NCI-H2107 treated with DMSO at 0.1 percent for 48 hours (cell line): ENCODE measurements around the gene GARIN5A.

Experiments used
- DNase-seq: peaks from one replicate; lab custom pipeline; 2025; ENCODE audit not compliant: unreplicated experiment; lab: John Stamatoyannopoulos, UW

The GARIN5A gene

DNA sequence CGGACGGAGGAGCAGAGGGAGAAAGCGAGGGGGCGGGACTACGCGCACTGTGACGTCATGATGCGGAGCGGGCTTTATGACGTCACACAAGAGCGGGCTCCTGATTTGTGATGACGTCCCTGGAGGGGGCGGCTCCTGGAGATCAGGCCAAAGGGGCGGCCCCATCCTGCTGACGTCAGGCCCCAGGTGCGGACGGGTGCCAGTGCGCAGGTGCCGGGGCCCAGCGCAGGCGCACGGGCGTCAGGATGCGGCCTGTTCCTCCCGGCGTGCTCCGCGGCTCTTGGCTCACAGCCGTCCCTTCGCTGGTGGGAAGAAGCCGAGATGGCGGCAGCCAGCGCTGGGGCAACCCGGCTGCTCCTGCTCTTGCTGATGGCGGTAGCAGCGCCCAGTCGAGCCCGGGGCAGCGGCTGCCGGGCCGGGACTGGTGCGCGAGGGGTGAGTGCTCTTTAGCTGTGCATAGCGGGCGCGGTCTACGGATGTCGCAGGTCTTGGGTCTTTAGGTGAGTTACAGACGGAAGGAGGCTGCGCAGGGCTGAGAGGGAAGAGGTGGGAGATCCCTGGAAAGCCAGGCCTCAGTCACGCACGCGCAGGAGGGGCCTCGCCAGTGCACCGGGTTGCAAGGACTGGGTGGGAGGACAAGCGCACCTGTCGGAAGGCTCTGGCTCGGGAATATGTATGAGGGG, at the start of gene GARIN5A, which contains the start of gene EMC10:
GARIN5A (minus strand) TSS at position 625 of the 683 bp plus-strand sequence; CDS start at position 165, 460 bp downstream.
EMC10 (plus strand) TSS at position 284 of the 683 bp plus-strand sequence; CDS start at position 322, 38 bp downstream.
- peak; percentile 72 for DNase-seq

DNA sequence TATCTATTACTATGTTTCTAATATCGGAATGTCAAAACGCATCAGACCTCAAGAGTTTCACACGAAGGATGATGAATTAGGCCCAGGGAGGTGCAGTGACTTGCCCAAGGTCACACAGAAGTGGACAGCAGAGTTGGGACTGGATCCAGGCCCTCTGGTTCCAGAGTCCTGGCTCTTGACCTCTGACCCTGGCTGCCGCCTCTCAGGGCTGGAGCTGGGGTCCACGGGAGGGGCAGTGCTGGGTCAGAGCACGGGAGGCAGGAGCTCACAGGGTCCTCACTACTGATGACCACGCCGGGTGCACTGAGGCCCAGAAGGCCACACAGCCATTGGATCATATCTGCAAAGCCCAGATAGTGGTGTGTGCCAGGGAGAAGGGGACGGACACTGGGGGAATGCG, 46.2 kb upstream of the GARIN5A start:
- DNase-seq, result no peak

DNA sequence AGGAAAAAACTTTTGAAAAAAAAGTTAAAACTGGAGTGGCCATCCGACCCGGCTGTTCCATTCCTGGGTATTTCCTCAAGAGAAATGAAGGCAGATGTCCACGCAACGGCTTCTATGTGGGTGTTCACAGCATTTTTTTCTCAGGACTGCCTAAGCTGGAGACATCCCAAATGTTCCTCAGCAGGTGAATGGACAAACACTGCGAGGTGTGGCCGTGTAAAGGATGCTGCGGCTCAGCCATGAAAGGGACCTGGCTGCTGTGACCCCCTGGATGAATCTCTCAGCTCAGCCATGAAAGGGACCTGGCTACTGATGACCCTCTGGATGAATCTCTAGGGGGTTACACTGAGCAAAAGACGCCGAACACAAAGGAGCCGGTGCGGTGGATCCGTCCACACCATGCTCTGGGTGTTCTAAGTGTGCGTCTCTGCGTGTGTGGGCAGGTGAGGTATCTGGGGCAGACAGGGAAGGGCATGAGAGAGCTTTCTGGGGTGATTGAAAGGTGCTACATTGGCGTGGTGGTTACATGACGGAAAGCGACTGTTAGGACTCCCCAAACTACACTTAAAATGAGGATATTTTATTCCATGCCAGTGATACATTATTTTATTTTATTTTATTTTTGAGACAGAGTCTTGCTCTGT, 44.3 kb upstream of the GARIN5A start:
- DNase-seq, result no peak

DNA sequence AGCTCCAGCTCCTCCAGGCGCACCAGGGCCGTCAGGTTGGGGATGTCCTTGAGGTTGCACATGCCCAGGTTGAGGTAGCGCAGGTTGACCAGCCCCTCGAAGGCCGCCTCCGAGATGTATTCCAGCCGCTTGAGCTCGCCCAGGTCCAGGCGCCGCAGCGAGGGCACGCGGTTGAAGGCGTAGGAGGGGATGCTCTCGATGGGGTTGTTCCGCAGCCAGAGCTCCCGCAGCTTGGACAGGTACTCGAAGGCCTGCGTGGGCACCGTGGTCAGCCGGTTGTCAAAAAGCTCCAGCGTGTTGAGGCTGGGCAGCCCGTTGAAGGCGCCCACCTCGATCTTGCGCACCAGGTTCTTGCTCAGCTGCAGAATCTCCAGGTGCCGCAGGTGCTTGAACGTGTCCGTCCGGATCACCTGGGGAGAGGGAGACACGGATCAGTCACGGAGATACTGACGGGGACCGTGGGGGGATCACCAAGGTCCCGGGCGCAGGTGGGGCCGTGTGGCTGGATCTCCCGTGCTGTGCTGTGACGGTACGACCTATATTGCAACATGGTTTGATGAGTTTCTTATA, 42.4 kb upstream of the GARIN5A start:
- no peak for DNase-seq

DNA sequence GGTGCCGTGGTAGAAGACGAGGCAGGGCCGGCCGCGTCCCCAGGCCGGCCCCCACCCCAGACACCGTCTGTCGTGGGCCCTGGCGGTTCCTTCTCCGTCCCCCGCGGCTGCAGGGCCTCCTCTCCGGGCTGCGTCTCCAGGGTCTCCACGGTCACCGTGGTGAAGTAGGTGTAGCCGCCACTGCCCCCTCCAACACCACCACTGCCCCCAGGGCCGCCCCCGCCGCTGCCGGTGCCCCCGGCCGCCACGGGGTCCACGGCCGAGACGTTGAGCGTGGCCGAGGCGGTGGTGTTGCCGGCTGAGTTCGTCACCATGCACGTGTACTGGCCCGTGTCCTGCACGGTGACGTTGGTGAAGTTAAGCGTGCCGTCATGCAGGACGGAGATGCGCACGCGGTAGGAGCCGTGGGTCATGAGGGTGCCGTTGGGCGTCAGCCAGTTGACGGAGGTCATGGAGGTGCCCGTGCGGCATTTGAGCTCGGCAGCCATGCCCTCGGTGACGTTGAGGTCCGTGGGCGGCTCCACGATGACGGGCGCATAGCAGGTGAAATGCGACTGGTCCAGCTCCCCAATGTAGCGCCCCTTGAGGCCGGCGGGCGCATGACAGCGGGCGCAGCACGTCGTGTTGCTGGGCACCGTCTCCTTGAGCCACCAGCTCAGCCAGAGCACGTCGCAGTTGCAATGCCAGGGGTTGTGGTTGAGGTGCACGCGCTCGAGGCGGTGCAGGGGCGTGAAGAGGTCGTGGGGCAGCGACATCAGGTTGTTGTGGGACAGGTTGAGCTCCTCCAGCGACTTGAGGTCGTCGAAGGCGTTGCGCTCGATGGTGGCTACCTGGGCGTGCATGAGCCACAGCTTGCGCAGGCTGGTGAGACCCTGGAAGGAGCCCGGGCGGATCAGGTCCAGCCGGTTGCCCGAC, 41.7 kb upstream of the GARIN5A start:
- DNase-seq, result no peak

DNA sequence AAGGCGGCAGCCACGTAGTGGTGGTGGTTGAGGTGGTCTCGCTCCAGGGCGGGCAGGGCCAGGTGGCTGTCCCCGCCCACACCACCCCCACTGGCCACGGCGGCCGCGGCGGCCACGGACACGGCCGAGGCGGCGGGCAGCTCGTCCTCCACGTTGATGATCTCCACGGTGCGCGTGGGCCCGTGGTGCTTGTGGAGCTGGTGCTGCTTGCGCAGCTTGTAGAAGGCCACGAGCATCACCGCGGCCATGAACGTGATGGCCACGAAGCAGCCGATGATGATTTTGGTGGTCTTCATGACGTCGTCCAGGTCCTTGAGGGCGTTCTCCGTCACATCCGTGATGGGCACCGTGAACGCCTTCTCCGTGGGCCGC, 41.0 kb upstream of the GARIN5A start:
- no peak for DNase-seq

DNA sequence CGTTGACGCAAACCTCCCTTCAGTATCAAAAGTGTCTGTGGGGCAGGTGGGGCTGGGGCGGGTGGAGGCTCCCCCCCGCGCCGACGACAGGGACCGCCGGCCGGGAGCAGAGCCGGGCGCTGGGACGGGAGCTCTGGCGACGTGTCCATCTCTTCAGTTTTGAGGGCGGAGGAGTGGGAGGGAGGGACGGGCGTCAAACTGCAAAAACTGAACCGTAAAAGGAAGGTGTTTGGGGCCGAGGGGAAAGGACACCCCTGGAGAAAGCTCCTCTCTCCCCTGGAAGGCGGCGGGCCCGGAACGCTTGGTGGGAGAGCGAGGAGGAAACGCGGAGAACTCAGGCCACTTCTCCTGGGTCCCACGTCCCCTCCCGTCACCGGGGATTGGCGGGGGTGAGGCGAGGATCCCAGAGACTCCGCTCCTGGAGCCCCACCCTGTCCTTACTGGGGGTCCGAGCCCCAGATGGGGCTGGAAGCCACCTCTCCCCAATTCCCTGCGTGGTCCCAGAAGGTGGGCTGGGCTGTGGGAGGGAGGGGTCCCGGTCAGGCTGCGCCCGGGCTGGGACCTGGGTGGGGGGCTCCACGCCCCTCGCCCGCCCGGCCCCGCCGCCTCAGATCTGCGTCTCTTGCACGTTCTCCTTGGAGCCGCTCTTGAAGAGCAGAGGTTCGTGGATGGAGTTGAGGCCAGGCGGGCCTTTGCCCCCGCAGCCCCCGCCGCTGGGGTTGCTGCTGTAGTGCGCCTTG, 40.5 kb upstream of the GARIN5A start:
- DNase-seq, result no peak

DNA sequence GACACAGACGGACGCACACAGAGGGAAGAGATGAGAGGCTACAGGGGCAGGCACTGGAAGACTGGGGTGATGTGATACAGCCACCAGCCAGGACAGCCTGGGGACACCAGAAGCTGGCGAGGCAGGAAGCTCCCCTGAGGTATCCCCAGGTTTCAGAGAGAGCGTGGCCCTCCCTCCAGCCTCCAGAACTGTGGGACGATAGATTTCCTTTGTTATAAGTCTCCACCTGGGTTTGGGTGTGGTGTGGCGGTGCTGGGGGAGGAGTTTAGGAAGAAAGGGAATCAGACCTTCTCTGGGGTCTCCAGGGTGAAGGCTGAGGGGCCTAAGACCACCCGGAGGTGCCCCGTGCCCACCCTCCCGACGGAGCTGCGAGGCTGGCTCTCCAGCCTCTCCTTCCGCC, 39.8 kb upstream of the GARIN5A start:
- DNase-seq, result no peak

DNA sequence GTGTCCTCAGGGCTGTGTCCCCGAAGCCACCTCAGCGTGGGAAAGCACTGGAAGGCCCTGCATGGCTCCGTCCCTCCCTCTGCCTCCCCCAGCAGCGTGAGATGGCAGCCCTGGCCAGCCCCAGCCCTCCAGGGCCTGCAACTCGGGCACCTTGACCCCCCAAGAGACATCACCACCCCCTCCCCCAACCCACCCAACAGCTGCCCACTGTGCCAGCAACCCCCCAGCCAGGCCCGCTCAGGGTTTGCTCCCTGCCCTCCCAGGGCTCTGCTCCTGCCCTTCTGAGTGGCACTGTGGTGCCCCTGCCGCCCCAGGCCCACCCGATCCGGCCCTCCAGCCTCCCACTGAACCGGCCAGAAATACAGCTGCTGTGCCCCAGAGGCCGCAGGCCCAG, 38.5 kb upstream of the GARIN5A start:
- DNase-seq, result no peak

DNA sequence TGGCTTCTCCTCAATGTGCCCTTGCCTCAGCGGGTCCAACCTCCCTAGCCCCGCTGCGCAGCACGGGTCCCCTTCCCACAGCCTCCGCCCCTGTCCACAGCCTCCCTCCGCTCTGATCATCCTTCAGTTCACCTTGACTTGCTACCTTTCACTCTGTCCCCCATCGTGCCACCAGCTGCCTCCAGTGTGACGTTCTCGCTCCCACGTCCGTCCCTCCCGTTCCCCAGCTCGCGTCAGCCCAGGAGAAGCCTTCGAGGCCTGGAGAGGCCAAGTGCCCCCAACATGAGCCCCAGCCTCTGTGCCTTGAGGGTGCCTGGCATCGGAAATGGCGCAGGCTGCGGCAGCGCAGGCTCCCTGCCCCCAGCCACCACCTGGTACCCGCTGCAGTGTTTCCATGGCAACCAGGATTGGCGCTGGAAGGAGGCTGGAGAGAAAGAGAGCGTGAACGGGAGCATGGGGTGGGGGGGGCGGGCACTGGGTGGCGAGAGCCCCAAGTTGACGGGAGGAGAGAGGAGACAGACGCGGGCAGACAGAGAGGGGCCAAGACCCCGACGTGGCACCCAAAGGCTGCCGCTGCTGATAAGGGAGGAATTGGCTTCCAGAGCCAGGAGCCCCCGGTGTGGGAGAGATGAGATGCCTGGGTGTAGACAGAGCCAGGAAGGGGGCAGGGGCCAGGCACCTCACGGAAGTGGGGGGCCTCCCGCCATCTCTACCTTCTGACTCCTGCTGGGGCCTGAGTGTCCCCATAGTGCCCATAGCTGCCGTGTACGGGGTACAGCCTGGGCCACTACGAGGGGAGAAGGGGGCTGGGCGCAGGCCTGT, 37.9 kb upstream of the GARIN5A start:
- peak; percentile 47 for DNase-seq

DNA sequence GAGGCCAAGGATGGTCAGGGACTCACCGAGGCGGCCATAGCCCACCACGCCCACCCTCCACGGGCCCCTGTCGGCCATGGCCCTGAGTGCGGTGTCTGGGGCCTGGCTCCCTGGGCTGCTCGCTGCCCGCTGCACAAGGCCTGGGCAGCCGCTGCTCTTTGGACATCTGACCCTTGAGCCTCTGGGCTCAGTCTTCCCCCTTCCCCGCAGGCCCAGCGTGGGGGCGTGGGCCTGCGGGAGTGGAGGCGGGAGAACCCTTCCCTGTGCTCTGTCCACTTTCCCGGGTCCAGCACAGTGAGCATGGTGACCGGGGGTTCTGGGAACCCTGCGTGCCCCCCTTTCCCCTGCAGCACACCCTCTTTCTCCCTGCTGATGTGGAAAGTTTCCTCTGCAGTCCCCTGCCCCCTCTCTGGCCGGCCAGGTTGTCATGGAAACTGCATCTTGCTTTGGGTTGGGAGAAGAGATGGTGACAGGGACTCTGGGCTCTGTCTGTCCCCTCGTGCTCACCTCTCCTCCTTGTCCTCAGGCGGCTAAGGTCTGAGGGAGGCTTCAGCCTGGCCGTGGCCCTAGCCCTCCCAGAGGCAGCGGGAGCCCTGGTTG, 37.2 kb upstream of the GARIN5A start, which contains the start of gene ASPDH:
ASPDH (minus strand) TSS at position 168 of the 600 bp plus-strand sequence; CDS start at position 78, 90 bp downstream.
- no peak for DNase-seq

DNA sequence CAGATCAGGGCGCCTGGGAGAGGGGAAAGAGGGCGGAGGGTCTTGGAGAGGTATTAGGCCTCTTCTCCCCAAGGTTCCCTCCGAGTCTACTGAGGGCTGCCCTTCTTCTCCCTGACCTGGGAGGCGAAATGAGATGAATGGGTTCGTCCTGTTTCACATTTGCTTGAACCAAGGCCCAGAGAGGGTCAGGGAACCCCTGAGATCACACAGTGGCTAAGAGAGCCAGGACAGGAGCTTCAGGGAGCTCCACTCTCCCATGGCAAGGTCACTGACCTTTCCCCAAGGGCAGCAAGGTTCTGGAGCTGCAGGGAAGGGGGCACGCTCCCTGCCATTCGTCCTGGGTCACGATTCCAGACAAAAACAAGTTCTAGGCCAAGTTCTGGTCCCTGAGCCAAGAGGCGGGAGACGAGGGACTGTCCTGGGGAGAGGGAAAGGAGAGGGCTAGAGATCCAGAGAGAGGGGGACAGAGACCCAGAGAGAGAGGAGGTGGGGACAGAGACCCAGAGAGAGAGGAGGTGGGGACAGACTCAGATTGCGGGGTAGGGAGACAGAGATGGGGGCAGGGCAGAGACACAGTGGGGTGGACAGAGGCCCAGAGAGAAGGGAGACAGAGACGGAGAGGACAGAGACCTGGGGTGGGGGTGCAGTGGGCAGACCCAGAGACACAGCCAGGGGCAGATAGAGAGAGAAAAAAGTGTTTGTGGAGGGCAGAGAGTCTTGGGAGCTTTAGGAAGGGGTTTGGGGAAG, 36.5 kb upstream of the GARIN5A start:
- DNase-seq, result no peak

DNA sequence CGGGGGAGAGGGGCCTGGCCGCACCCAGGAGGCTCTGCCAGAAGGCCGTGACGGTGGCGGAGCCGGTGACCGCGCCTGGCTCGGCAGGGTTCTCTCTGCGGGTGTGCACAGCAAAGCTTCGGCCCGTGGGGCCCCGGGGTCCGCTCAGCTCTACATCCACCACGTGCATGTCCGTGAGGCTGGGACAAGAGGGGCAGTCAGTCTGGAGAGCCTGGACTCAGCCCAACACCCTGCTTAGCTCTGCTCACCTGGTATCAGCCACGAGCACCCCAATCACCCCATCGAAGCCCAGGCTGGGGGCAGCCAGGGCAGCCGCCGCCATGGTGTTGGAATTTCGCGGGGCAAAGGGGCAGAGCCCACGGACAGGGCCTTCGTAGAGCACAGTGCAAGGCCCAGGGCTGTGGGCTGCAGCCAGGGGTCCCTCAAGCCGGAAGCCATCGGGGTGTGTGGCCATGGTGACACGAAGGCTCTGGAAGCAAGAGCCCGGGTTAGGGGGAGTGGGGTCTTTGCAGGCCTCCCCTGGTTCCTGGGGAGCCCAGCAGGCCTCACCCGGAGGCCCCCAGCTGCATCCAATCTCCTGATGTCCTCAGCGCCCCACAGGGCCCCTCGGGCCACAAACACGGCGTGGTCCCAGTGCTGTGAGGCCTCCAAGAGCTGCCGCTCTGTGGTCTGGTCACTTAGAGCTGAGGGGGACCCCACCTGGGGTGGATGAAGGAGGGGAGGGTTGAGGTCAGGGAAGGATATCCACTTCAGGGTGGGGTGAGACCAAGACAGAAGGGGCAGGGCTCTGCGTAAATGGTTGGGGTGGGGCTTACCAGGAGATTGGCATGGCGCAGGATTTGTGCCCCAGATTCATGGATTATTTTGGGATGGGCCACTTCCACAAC, 35.7 kb upstream of the GARIN5A start:
- DNase-seq, result no peak

DNA sequence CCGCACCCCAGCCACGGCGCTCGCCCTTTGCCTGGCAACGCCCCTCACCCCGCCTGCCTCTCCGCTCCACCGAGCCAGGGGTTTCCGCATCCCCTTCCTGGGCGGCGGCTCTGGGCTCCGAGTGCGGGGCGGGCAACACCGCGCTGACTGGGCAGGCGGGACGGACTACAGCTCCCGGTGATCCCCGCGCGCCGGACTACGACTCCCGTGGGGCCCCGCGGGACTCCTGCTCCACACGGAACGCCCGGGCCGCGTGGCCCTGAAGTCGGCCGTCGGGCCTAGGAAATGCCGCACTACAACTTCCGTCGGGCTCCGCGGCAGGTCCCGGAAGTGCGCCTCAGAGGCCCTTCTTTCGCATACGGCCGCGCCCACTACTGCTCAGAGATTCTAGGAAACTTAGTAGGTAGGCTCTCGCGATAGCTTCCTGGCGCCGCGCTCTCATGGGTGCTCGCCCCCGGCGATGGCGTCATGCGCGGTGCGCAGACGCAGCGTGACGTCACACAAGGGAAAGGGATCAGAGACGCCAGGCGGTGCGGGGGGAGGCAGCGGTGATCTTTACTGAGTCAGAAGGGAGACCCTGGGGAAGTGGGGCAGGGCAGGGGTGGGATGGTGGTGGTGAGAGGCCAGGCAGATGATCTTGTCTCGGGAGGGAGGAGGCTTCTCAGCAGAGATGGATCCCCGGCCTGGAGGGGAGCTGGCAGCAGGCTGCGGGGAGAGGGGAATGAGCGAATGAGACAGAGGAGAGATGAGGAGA, 34.6 kb upstream of the GARIN5A start, which contains the start of gene JOSD2:
JOSD2 (minus strand) TSS at position 123 of the 754 bp plus-strand sequence. CDS start 760 bp downstream, outside the sequence.
- DNase-seq, result peak; percentile 95

DNA sequence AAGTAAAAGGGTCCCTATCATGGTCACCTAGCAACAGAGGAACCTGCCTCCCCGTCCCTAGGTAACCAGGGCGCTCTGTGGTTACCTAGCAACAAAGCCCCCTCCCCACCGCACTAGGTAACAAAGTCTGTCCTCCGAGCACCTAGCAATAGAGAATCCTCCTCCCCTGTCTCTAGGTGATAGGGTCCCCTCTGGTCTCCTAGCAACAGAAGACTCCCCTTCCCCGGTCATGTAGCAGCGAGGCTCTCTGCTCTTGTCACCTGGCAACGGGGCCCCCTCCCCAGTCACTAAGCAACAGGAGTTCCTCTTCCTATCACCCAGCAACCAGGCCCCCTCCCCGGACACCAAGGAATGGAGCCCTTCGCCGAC, 34.0 kb upstream of the GARIN5A start:
- DNase-seq, result peak; percentile 45

DNA sequence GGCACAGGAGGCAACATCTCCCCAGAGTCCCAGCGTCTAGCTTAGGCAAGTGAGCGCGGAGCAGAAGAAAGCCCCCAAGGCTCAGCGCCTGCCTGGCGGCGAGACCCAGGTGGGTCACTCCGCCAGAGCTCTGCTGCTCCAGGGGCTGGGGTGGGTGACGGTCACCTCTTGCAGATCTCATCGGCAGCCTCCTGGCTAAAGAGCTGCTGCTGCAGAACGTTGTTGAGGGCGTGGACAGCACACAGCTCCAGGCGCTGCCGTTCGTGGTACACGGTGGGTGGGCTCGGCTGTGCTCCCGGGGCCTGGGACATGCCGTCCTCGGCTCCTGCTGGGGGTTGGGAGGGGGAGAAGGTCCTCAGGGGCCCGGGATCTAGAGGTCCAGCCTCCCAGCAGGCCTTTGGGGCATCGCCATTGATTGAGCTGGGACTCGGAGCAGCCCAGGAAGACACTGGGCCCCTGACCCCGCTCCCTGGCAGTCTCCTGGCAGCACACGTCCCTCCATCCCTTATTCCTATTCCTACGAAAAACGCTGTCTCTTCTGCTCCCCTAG, 33.5 kb upstream of the GARIN5A start:
- no peak for DNase-seq
